K562 (cell line): ENCODE data around the gene PXMP2.

Experiments
- BHLHE40 ChIP-seq: IDR thresholded peaks from 2 replicates; pipeline ENCODE4 v1.6.1; 2011; ENCODE audit warnings: low read length, improper control_type of control experiment
- GABPA ChIP-seq: fragments of 200-800 bp; sonication (Bioruptor generic); conservative IDR thresholded peaks from 2 replicates; pipeline ENCODE4 v1.6.1; 2016; ENCODE audit warnings: low read depth, missing genetic modification characterization, missing compliant biosample characterization
- NR2C2 ChIP-seq, 2 experiments: fragments of 200-800 bp in 1 of 2; sonication (Bioruptor generic) in 1 of 2; sonication (generic) in 1 of 2; formaldehyde crosslinking in 1 of 2; IDR thresholded peaks; 2 replicates each; pipeline versions ENCODE4 v1.6.1 to v1.8.0; 2016 to 2022; ENCODE audit warnings: mild to moderate bottlenecking in 1 of 2, missing compliant biosample characterization in 1 of 2, missing genetic modification characterization in 1 of 2, missing genetic modification reagents in 1 of 2
- PATZ1 ChIP-seq: fragments of 250-450 bp; sonication (Bioruptor Pico); IDR thresholded peaks from 2 replicates; pipeline ENCODE4 v1.5.0; 2020; ENCODE audit warnings: mild to moderate bottlenecking, borderline replicate concordance
- POLR2A ChIP-seq: fragments of 450-650 bp; conservative IDR thresholded peaks from 2 replicates; pipeline ENCODE4 v1.6.1; 2016
- PRMT5 ChIP-seq: sonication (generic); formaldehyde crosslinking; IDR thresholded peaks from 2 replicates; pipeline ENCODE4 v1.5.0; 2020; ENCODE audit warnings: missing genetic modification reagents
- SMAD1 ChIP-seq: fragments of 150-350 bp; IDR thresholded peaks from 2 replicates; pipeline ENCODE4 v1.6.1; 2014; ENCODE audit warnings: low read length, low read depth; ENCODE audit not compliant: partially characterized antibody
- ZBED1 ChIP-seq: IDR thresholded peaks from 2 replicates; pipeline ENCODE4 v1.6.1; 2014
- ZBTB33 ChIP-seq: sonication (generic); formaldehyde crosslinking; IDR thresholded peaks from 2 replicates; pipeline ENCODE4 v1.8.1; 2023; ENCODE audit warnings: mild to moderate bottlenecking, missing genetic modification reagents

- TF ChIP-seq ZBED1 (no peak), BHLHE40 (peak; percentile 14; the same call in 1 of the 2 replicates), GABPA (tag) (peak; percentile 73), SMAD1 (no peak), ZBTB33 (CRISPR knock-in tag) (peak; percentile 66; the same call in 1 of the 2 replicates), NR2C2 (CRISPR knock-in tag; IDR thresholded peaks at IDR 0.05) (0 out of 2 replicates have a peak, but pooled peaks have one; percentile 41), NR2C2 (tag; IDR thresholded peaks at IDR 0.05) (peak; percentile 84), POLR2A (peak; percentile 81), PRMT5 (no peak), PATZ1 (CRISPR knock-in tag) (no peak)
Observed at GRCh38 chr12:132687211-132688164, at the start of gene PXMP2, which contains the start of gene POLE.
